Activated B cell treated with CpG ODN at 0.5 μM for 24 hours (primary cell): ENCODE data around the gene NOS1. TPM values are rescaled to one million over a fixed set of nuclear protein-coding genes. Genes with fewer than 3 reads are reported as not detected.

ENCODE experiments used
- ATAC-seq: fragments of 200-7000 bp; cut with Tn5 transposase; one replicate; pipeline ENCODE4 v1.10.0; 2021; ENCODE audit warnings: low read depth, mild to moderate bottlenecking, moderate library complexity
- CTCF ChIA-PET: fragments of 350-600 bp; sonication (Branson Sonifier 250); formaldehyde crosslinking; loops from one replicate; lab custom pipeline; 2021; ENCODE audit warnings: antibody characterized with exemption; lab: Charles Lee
- POLR2A ChIA-PET: fragments of 350-600 bp; sonication (Branson Sonifier 250); formaldehyde crosslinking; loops from one replicate; lab custom pipeline; 2021; ENCODE audit warnings: antibody characterized with exemption; lab: Charles Lee
- DNase-seq: peaks from one replicate; pipeline ENCODE4 v3.0.0; 2022
- H3K27ac Mint-ChIP-seq: one replicate; pipeline ENCODE4 v1.8.0; 2020; ENCODE audit warnings: mixed read lengths
- H3K27me3 Mint-ChIP-seq: one replicate; pipeline ENCODE4 v1.8.0; 2021; ENCODE audit warnings: mixed read lengths
- H3K36me3 Mint-ChIP-seq: one replicate; pipeline ENCODE4 v1.8.0; 2021; ENCODE audit warnings: low read depth, mixed read lengths
- H3K4me1 Mint-ChIP-seq: one replicate; pipeline ENCODE4 v1.8.0; 2021; ENCODE audit warnings: mixed read lengths
- H3K4me3 Mint-ChIP-seq: one replicate; pipeline ENCODE4 v1.8.0; 2020; ENCODE audit warnings: mild to moderate bottlenecking, mixed read lengths
- H3K9me3 Mint-ChIP-seq: one replicate; pipeline ENCODE4 v1.8.0; 2020; ENCODE audit warnings: mixed read lengths
- CTCF ChIP-seq: fragments of 200-600 bp; IDR thresholded peaks from one replicate; pipeline ENCODE4 v1.8.0; 2022; ENCODE audit warnings: antibody characterized with exemption, mild to moderate bottlenecking
- intact Hi-C: fragments of 100-400 bp; cut with micrococcal nuclease; formaldehyde crosslinking; loops from one replicate; pipeline ENCODE4 v1.15.1; 2024
- total RNA-seq: library from RNA; stranded (reverse); gene quantifications from 2 replicates; pipeline ENCODE4 v1.2.3, GENCODE V29; 2022

NOS1 gene
- total RNA-seq, 1 donor from 2014 or later, result not detected

GRCh38 chr12:117365049-117365616 is 3.7 kb upstream of the NOS1 start:
- Mint-ChIP-seq H3K9me3 (peaks cover under 1% of the 10 kb centered on the region), H3K36me3 (no peaks in the 10 kb centered on the region), H3K4me3 (no peak overlapping the region), H3K27me3 (peaks cover 41% of the 10 kb centered on the region), H3K4me1 (no peaks in the 10 kb centered on the region), H3K27ac (no peak overlapping the region)
- no peak for TF ChIP-seq CTCF
- ATAC-seq (no peak), DNase-seq (no peak)
- CTCF ChIA-PET, result no interaction called here
- POLR2A ChIA-PET, result no interaction called here
- intact Hi-C loops, result loop anchor here (5.0 kb wide), 1 partner anchor 222 kb away; no protein-coding TSS in a partner anchor

- no peaks in the 10 kb centered on the region for H3K9me3 Mint-ChIP-seq
- POLR2A ChIA-PET, result no interaction called here
- no peak overlapping the region for H3K4me3 Mint-ChIP-seq
- ATAC-seq (no peak), DNase-seq (no peak)
- H3K27me3 Mint-ChIP-seq, result peaks cover 51% of the 10 kb centered on the region
- no peaks in the 10 kb centered on the region for H3K4me1 Mint-ChIP-seq
- H3K36me3 Mint-ChIP-seq, result no peaks in the 10 kb centered on the region
- CTCF ChIA-PET, result no interaction called here
- no peak overlapping the region for H3K27ac Mint-ChIP-seq
- no peak for TF ChIP-seq CTCF
- intact Hi-C loops, result no loop called here
Measured at GRCh38 chr12:117363953-117364486, 2.6 kb upstream of the NOS1 start.

GRCh38 chr12:117363056-117363662 is 1.7 kb upstream of the NOS1 start:
- POLR2A ChIA-PET, result no interaction called here
- peaks cover 51% of the 10 kb centered on the region for H3K27me3 Mint-ChIP-seq
- H3K4me3 Mint-ChIP-seq, result no peak overlapping the region
- no peaks in the 10 kb centered on the region for H3K4me1 Mint-ChIP-seq
- ATAC-seq (no peak), DNase-seq (no peak)
- CTCF ChIA-PET, result no interaction called here
- H3K27ac Mint-ChIP-seq, result no peak overlapping the region
- intact Hi-C loops, result no loop called here
- TF ChIP-seq CTCF, result no peak
- H3K36me3 Mint-ChIP-seq, result no peaks in the 10 kb centered on the region
- H3K9me3 Mint-ChIP-seq, result no peaks in the 10 kb centered on the region

- peaks cover 54% of the 10 kb centered on the region for H3K27me3 Mint-ChIP-seq
- no peak for ATAC-seq
- CTCF ChIA-PET, result no interaction called here
- no peak overlapping the region for H3K4me3 Mint-ChIP-seq
- POLR2A ChIA-PET, result no interaction called here
- H3K27ac Mint-ChIP-seq, result no peak overlapping the region
- no peaks in the 10 kb centered on the region for H3K9me3 Mint-ChIP-seq
- intact Hi-C loops, result no loop called here
- TF ChIP-seq CTCF, result no peak
- no peaks in the 10 kb centered on the region for H3K4me1 Mint-ChIP-seq
- DNase-seq, result no peak
- no peaks in the 10 kb centered on the region for H3K36me3 Mint-ChIP-seq
Measured at GRCh38 chr12:117362391-117362790, 965 bp upstream of the NOS1 start.

GRCh38 chr12:117361905-117362304 is 479 bp upstream of the NOS1 start:
- no peak for TF ChIP-seq CTCF
- Mint-ChIP-seq H3K27me3 (peaks cover 57% of the 10 kb centered on the region), H3K4me3 (no peak overlapping the region), H3K9me3 (no peaks in the 10 kb centered on the region), H3K4me1 (no peaks in the 10 kb centered on the region), H3K27ac (no peak overlapping the region), H3K36me3 (no peaks in the 10 kb centered on the region)
- no peak for ATAC-seq
- intact Hi-C loops, result no loop called here
- ChIA-PET POLR2A (no interaction called here), CTCF (interaction anchor here (0.5 kb wide), 1 partner anchor 19 kb away, joined by 4 read pairs; no protein-coding TSS in a partner anchor)
- no peak for DNase-seq
